ENCODE measurements around the gene PRR16.

DNA sequence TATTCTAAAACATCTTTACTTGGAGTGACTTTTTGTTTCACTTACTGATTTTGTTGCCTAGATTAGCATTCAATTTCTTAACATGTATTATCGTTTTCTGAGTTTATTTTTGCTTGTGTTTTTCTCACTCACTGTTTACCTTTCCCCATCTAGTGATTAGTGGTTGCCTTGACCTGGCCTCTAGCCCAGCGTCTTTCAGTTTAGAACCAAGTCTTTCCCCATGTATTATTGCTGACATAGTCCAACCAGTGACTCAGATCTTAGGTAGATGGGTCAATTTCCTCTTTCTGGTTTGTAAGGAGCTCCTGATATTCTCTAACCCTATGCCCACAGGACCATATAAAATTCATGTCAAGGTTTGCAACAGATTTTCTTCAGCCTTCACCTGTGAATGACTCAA is 135.5 kb downstream of the PRR16 start:
- no peak for TF ChIP-seq POLR2A (IDR thresholded peaks at IDR 0.05; ENCODE audit: insufficient read depth in 1 of 2, low read depth in 2 of 2, low read length in 2 of 2)
- no peak for TF ChIP-seq JUND (CRISPR knock-in tag; IDR thresholded peaks at IDR 0.05)
- TF ChIP-seq EED (CRISPR knock-in tag; IDR thresholded peaks at IDR 0.05): no peak
- TF ChIP-seq, protein P1, sequence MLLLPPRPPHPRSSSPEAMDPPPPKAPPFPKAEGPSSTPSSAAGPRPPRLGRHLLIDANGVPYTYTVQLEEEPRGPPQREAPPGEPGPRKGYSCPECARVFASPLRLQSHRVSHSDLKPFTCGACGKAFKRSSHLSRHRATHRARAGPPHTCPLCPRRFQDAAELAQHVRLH (CRISPR knock-in tag; IDR thresholded peaks at IDR 0.05; ENCODE audit: borderline replicate concordance, low read depth): no peak
- no peak for TF ChIP-seq FOXA1 (IDR thresholded peaks at IDR 0.05)
- no peak for TF ChIP-seq FOXA1 (CRISPR knock-in tag; IDR thresholded peaks at IDR 0.05)
- TF ChIP-seq, protein P2, sequence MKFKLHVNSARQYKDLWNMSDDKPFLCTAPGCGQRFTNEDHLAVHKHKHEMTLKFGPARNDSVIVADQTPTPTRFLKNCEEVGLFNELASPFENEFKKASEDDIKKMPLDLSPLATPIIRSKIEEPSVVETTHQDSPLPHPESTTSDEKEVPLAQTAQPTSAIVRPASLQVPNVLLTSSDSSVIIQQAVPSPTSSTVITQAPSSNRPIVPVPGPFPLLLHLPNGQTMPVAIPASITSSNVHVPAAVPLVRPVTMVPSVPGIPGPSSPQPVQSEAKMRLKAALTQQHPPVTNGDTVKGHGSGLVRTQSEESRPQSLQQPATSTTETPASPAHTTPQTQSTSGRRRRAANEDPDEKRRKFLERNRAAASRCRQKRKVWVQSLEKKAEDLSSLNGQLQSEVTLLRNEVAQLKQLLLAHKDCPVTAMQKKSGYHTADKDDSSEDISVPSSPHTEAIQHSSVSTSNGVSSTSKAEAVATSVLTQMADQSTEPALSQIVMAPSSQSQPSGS (CRISPR knock-in tag; IDR thresholded peaks at IDR 0.05): no peak
- TF ChIP-seq, protein P3, sequence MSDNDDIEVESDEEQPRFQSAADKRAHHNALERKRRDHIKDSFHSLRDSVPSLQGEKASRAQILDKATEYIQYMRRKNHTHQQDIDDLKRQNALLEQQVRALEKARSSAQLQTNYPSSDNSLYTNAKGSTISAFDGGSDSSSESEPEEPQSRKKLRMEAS (IDR thresholded peaks at IDR 0.05): no peak
- TF ChIP-seq, protein P4, sequence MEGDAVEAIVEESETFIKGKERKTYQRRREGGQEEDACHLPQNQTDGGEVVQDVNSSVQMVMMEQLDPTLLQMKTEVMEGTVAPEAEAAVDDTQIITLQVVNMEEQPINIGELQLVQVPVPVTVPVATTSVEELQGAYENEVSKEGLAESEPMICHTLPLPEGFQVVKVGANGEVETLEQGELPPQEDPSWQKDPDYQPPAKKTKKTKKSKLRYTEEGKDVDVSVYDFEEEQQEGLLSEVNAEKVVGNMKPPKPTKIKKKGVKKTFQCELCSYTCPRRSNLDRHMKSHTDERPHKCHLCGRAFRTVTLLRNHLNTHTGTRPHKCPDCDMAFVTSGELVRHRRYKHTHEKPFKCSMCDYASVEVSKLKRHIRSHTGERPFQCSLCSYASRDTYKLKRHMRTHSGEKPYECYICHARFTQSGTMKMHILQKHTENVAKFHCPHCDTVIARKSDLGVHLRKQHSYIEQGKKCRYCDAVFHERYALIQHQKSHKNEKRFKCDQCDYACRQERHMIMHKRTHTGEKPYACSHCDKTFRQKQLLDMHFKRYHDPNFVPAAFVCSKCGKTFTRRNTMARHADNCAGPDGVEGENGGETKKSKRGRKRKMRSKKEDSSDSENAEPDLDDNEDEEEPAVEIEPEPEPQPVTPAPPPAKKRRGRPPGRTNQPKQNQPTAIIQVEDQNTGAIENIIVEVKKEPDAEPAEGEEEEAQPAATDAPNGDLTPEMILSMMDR (CRISPR knock-in tag; IDR thresholded peaks at IDR 0.05): no peak
- TF ChIP-seq FLYWCH1 (CRISPR knock-in tag; IDR thresholded peaks at IDR 0.05): no peak
- TF ChIP-seq REPIN1 (CRISPR knock-in tag; IDR thresholded peaks at IDR 0.05; ENCODE audit: borderline replicate concordance, low read depth): no peak
- TF ChIP-seq, protein P5, sequence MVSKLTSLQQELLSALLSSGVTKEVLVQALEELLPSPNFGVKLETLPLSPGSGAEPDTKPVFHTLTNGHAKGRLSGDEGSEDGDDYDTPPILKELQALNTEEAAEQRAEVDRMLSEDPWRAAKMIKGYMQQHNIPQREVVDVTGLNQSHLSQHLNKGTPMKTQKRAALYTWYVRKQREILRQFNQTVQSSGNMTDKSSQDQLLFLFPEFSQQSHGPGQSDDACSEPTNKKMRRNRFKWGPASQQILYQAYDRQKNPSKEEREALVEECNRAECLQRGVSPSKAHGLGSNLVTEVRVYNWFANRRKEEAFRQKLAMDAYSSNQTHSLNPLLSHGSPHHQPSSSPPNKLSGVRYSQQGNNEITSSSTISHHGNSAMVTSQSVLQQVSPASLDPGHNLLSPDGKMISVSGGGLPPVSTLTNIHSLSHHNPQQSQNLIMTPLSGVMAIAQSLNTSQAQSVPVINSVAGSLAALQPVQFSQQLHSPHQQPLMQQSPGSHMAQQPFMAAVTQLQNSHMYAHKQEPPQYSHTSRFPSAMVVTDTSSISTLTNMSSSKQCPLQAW (CRISPR knock-in tag; IDR thresholded peaks at IDR 0.05): no peak
